Measurements from ENCODE around the gene NFIX. TPM values are rescaled to one million over a fixed set of nuclear protein-coding genes. Genes with fewer than 3 reads are reported as not detected.

The NFIX gene
- total RNA-seq, 4 donors from 2014 or later = 27.4 to 381 (median 78.4) TPM

GRCh38 chr19:13015361-13016223, 20.3 kb downstream of the NFIX start:
- intact Hi-C loops (cut with DNase I; ENCODE audit: low total_unique reads) = no loop called here
- peak overlapping the region; percentile 95 to 99 for H3K27ac ChIP-seq
- peak in 1 of 2 donors; percentile 39 for DNase-seq
- H3K9me3 ChIP-seq = no peaks in the 10 kb centered on the region
- no peak for TF ChIP-seq CTCF (IDR thresholded peaks at IDR 0.05)
- no peak for TF ChIP-seq POLR2A (IDR thresholded peaks at IDR 0.05)
- H3K27me3 ChIP-seq = no peaks in the 10 kb centered on the region
- H3K4me3 ChIP-seq = peak overlapping the region; percentile 39 to 42
- peaks cover 0 to 25% of the 10 kb centered on the region in 2 donors for H3K4me1 ChIP-seq
- no peaks in the 10 kb centered on the region for H3K36me3 ChIP-seq

GRCh38 chr19:13016245-13016627, 21.0 kb downstream of the NFIX start:
- no peaks in the 10 kb centered on the region for H3K9me3 ChIP-seq
- no peaks in the 10 kb centered on the region for H3K27me3 ChIP-seq
- TF ChIP-seq CTCF (IDR thresholded peaks at IDR 0.05) (no peak), POLR2A (IDR thresholded peaks at IDR 0.05) (no peak)
- no peaks in the 10 kb centered on the region for H3K36me3 ChIP-seq
- H3K27ac ChIP-seq = peak overlapping the region; percentile 95 to 99
- intact Hi-C loops (cut with DNase I; ENCODE audit: low total_unique reads) = no loop called here
- peaks cover 5 to 20% of the 10 kb centered on the region in 2 donors for H3K4me1 ChIP-seq
- DNase-seq = no peak
- H3K4me3 ChIP-seq = peak overlapping the region; percentile 10 to 29

- DNase-seq = peak in 1 of 2 donors; percentile 25
- H3K4me1 ChIP-seq = peaks cover 7 to 24% of the 10 kb centered on the region in 2 donors
- H3K4me3 ChIP-seq = peak overlapping the region; percentile 10 to 29
- peak overlapping the region; percentile 95 to 99 for H3K27ac ChIP-seq
- H3K36me3 ChIP-seq = no peaks in the 10 kb centered on the region
- no peaks in the 10 kb centered on the region for H3K9me3 ChIP-seq
- no peaks in the 10 kb centered on the region for H3K27me3 ChIP-seq
- intact Hi-C loops (cut with DNase I; ENCODE audit: low total_unique reads) = no loop called here
- TF ChIP-seq CTCF (IDR thresholded peaks at IDR 0.05) (no peak), POLR2A (IDR thresholded peaks at IDR 0.05) (no peak)
These were observed 21.5 kb downstream of the NFIX start for GRCh38 chr19:13016628-13017305.

GRCh38 chr19:13017306-13018034, 22.2 kb downstream of the NFIX start:
- H3K9me3 ChIP-seq = no peaks in the 10 kb centered on the region
- no peaks in the 10 kb centered on the region for H3K36me3 ChIP-seq
- DNase-seq = no peak
- H3K4me1 ChIP-seq = peaks cover 8 to 28% of the 10 kb centered on the region in 2 donors
- H3K27ac ChIP-seq = peak overlapping the region; percentile 95 to 99
- TF ChIP-seq CTCF (IDR thresholded peaks at IDR 0.05) = no peak
- TF ChIP-seq POLR2A (IDR thresholded peaks at IDR 0.05) = no peak
- H3K4me3 ChIP-seq = peak overlapping the region; percentile 0 to 29
- intact Hi-C loops (cut with DNase I; ENCODE audit: low total_unique reads) = no loop called here
- H3K27me3 ChIP-seq = no peaks in the 10 kb centered on the region
